ENCODE measurements around the gene PSMB7. TPM values are rescaled to one million over a fixed set of nuclear protein-coding genes. Genes with fewer than 3 reads are reported as not detected.
A peak's percentile ranks its signal among the peaks of the same experiment; 100 is the strongest.

Gene PSMB7
- total RNA-seq, 1 donor from 2014 or later: 193 TPM

DNA sequence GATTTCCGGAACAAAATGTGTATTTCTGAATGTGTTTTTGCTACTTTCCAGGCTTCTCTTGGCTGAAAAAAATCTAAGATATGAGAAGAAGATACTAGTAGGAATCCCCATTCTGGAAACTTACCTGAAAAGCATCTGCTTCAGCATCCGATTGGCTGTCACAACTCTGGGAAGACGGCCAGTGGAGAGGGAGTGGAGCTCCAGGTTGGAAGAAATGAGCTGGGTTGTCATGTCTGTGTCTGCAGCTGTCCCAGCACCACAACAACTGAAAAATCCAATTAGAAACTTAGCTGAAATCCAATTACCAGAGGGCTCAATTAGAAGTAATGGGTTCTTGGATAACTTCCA is 3.0 kb downstream of the PSMB7 start:
- no peak overlapping the region for H3K4me3 ChIP-seq (ENCODE audit: low read depth, low read length)
- no peak for TF ChIP-seq CTCF (conservative IDR thresholded peaks at IDR 0.05; ENCODE audit: low read depth, low read length)
- no peak for DNase-seq (ENCODE audit: low read depth)

GRCh38 chr9:124411514-124412227 is 3.6 kb downstream of the PSMB7 start:
- no peak for TF ChIP-seq CTCF (conservative IDR thresholded peaks at IDR 0.05; ENCODE audit: low read depth, low read length)
- no peak overlapping the region for H3K4me3 ChIP-seq (ENCODE audit: low read depth, low read length)
- no peak for DNase-seq (ENCODE audit: low read depth)

- peak; percentile 46 for TF ChIP-seq CTCF (conservative IDR thresholded peaks at IDR 0.05; ENCODE audit: low read depth, low read length)
- H3K4me3 ChIP-seq (ENCODE audit: low read depth, low read length): peak overlapping the region; percentile 5
- no peak for DNase-seq (ENCODE audit: low read depth)
Measured at GRCh38 chr9:124410321-124410913, 4.8 kb downstream of the PSMB7 start.

- no peak for TF ChIP-seq CTCF (conservative IDR thresholded peaks at IDR 0.05; ENCODE audit: low read depth, low read length)
- H3K4me3 ChIP-seq (ENCODE audit: low read depth, low read length): peak overlapping the region; percentile 19
- no peak for DNase-seq (ENCODE audit: low read depth)
Measured at GRCh38 chr9:124409410-124409809, 5.8 kb downstream of the PSMB7 start.

- DNase-seq (ENCODE audit: low read depth): no peak
- no peak for TF ChIP-seq CTCF (conservative IDR thresholded peaks at IDR 0.05; ENCODE audit: low read depth, low read length)
- H3K4me3 ChIP-seq (ENCODE audit: low read depth, low read length): no peak overlapping the region
Measured at GRCh38 chr9:124403246-124403645, 12.0 kb downstream of the PSMB7 start.

- H3K4me3 ChIP-seq (ENCODE audit: low read depth, low read length): no peak overlapping the region
- DNase-seq (ENCODE audit: low read depth): no peak
- no peak for TF ChIP-seq CTCF (conservative IDR thresholded peaks at IDR 0.05; ENCODE audit: low read depth, low read length)
Measured at GRCh38 chr9:124399968-124400940, 15.0 kb downstream of the PSMB7 start.
